Activated naive CD8-positive, alpha-beta T cell treated with anti-CD3 and anti-CD28 coated beads, Interleukin-2, amount 10 ng/mL, durations not matched to agents 7 days and 5 days (primary cell): ENCODE measurements around the gene FAM13B. TPM values are rescaled to one million over a fixed set of nuclear protein-coding genes. Genes with fewer than 3 reads are reported as not detected.

Source experiments
- ATAC-seq: fragments of 150-1000 bp; cut with Tn5 transposase; one replicate; pipeline ENCODE4 v1.10.0; 2021; ENCODE audit warnings: low read depth, moderate library complexity
- POLR2A ChIA-PET: fragments of 350-600 bp; sonication (Branson Sonifier 250); formaldehyde crosslinking; loops from one replicate; lab custom pipeline; 2021; ENCODE audit warnings: antibody characterized with exemption; lab: Charles Lee
- DNase-seq: peaks from one replicate; pipeline ENCODE4 v3.0.0; 2021
- H3K27ac Mint-ChIP-seq: one replicate; pipeline ENCODE4 v1.8.0; 2022; ENCODE audit warnings: mild to moderate bottlenecking, mixed read lengths
- H3K27me3 Mint-ChIP-seq: one replicate; pipeline ENCODE4 v1.8.0; 2022; ENCODE audit warnings: mild to moderate bottlenecking, moderate library complexity, mixed read lengths
- H3K36me3 Mint-ChIP-seq: one replicate; pipeline ENCODE4 v1.8.0; 2021; ENCODE audit warnings: mild to moderate bottlenecking, mixed read lengths
- H3K4me1 Mint-ChIP-seq: one replicate; pipeline ENCODE4 v1.8.0; 2021; ENCODE audit warnings: mixed read lengths
- H3K4me3 Mint-ChIP-seq: one replicate; pipeline ENCODE4 v1.8.0; 2022; ENCODE audit warnings: mild to moderate bottlenecking, moderate library complexity, mixed read lengths
- H3K9me3 Mint-ChIP-seq: one replicate; pipeline ENCODE4 v1.8.0; 2021; ENCODE audit warnings: mixed read lengths
- total RNA-seq, 2 experiments: library from RNA; stranded (reverse); gene quantifications; one replicate each; pipeline ENCODE4 v1.2.3, GENCODE V29; 2021

The FAM13B gene
- total RNA-seq, 2 experiments from 2014 or later: 44.8 to 48.7 TPM

DNA sequence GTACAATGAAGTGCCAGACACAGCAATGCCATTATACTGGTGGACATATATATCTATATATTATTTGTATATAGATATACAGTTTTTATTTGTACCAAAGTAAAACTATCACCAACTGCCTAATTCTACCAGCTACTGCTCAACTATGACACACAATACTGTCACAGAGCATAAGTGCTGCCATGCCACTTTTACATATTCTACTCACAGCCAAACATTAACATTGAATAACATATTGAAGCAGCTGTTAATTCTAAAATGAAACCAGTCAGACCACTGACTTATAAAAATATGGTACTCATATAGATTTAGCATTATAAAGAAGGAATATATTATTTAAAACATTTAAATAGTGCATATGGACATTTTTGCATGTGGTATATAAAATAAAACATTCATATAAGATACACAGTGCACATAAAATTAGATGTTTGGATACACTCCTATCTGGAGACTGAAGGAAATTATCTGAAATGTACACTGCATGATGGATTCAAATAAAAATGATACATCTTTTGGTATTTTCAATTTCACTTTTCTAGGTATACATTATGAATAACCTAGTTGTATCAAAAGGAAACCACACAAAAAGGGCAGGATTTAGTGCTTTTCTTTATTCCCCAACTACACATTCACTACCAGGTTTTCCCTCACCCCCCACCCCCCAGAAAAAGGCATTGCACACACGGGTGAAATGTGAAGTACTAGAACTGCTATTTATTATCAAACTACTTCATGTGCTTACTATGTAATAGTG is 94.7 kb downstream of the FAM13B start:
- H3K9me3 Mint-ChIP-seq: no peaks in the 10 kb centered on the region
- no peak for DNase-seq
- H3K27me3 Mint-ChIP-seq: no peaks in the 10 kb centered on the region
- no peak overlapping the region for H3K4me3 Mint-ChIP-seq
- POLR2A ChIA-PET: interaction anchor here (0.7 kb wide), 1 partner anchor 824 kb away, joined by 3 read pairs; no protein-coding TSS in a partner anchor
- no peak overlapping the region for H3K27ac Mint-ChIP-seq
- peaks cover 38% of the 10 kb centered on the region for H3K36me3 Mint-ChIP-seq
- peaks cover 4% of the 10 kb centered on the region for H3K4me1 Mint-ChIP-seq
- ATAC-seq: no peak

DNA sequence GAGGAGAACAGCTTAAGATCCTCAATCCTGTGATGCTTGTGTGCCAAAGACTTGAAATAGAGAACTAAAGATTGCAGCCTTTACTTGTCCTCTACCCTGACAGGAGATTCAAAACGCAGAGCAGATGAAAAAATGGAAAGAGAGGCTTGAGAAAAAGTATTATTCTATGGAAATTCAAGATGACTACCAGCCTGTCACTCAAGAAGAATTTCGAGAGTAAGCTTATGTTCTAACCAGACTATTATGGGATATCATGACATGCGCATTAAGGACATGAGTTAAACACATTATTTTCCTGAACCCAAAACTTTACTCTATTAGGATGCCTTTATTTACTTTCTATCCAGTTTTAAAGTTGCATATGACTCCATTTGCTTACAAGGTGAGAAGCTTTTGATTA is 97.2 kb downstream of the FAM13B start:
- Mint-ChIP-seq H3K4me1 (peaks cover 4% of the 10 kb centered on the region), H3K9me3 (no peaks in the 10 kb centered on the region), H3K27ac (no peak overlapping the region), H3K4me3 (no peak overlapping the region), H3K36me3 (peaks cover 29% of the 10 kb centered on the region), H3K27me3 (no peaks in the 10 kb centered on the region)
- ATAC-seq (no peak), DNase-seq (no peak)
- POLR2A ChIA-PET: no interaction called here

DNA sequence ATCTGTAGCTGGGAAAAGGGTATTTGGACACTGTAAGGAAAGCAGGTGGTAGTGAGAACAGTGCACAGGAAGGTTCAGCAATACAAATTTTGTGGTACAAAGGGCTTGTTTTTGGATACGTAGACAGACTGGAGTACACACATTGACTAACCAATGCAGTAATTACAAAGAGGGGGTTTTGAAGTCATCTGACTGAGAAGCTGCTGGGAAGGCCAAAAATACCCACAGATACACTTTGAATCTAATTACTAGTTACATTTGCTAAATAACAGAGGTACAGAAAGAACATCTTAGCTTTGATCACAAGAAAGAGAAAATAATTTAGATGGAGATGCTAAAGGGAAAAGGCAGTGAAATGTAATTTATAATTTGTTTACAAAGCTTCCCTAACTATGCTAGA is 97.7 kb downstream of the FAM13B start:
- peaks cover 4% of the 10 kb centered on the region for H3K4me1 Mint-ChIP-seq
- no peaks in the 10 kb centered on the region for H3K9me3 Mint-ChIP-seq
- H3K27me3 Mint-ChIP-seq: no peaks in the 10 kb centered on the region
- ATAC-seq: no peak
- no peak for DNase-seq
- H3K27ac Mint-ChIP-seq: no peak overlapping the region
- peaks cover 27% of the 10 kb centered on the region for H3K36me3 Mint-ChIP-seq
- POLR2A ChIA-PET: no interaction called here
- H3K4me3 Mint-ChIP-seq: no peak overlapping the region

DNA sequence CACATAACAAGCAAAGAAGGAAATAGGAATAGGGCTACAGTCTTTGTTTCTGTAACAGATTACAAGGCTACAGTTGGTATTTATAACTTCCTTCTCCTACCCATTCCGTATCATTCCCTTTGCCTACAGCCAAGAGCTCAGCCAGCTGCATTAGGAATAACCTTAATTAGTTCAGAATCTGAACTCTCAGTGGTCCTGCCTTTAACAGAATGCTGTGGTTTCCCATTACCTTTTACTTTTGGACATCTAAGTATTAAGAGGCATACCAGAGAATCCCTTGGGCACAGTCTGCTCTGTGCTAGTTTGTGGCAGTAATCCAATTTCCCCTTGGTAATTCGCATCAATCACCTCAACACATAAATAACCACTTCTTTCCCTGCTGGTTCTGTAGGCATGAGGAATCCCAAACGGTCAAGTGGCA is 99.4 kb downstream of the FAM13B start:
- Mint-ChIP-seq H3K4me3 (no peak overlapping the region), H3K36me3 (peaks cover 18% of the 10 kb centered on the region), H3K9me3 (no peaks in the 10 kb centered on the region), H3K27ac (no peak overlapping the region), H3K4me1 (peaks cover 2% of the 10 kb centered on the region), H3K27me3 (no peaks in the 10 kb centered on the region)
- POLR2A ChIA-PET: no interaction called here
- DNase-seq: no peak
- no peak for ATAC-seq

DNA sequence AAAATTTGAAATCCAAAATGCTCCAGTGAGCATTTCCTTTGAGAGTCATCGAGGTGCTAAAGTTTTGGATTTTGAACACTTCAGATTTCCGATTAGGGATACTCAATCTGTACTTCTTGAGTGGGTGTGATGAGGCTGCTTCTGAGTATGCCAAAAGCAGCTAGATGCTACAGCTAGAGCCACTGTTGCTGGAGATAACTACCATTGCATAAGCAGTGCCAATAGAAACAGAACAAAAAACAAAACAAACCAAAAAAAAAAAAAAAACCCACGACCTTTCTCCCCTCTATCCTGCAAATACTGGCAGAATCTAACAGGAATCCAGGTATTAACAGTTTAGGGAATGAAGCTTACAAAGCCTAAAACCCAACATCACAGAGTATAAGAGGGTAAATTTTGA is 100.1 kb downstream of the FAM13B start:
- no peaks in the 10 kb centered on the region for H3K27me3 Mint-ChIP-seq
- DNase-seq (no peak), ATAC-seq (no peak)
- H3K4me3 Mint-ChIP-seq: no peak overlapping the region
- peaks cover 2% of the 10 kb centered on the region for H3K4me1 Mint-ChIP-seq
- H3K27ac Mint-ChIP-seq: no peak overlapping the region
- POLR2A ChIA-PET: no interaction called here
- H3K9me3 Mint-ChIP-seq: no peaks in the 10 kb centered on the region
- peaks cover 18% of the 10 kb centered on the region for H3K36me3 Mint-ChIP-seq

DNA sequence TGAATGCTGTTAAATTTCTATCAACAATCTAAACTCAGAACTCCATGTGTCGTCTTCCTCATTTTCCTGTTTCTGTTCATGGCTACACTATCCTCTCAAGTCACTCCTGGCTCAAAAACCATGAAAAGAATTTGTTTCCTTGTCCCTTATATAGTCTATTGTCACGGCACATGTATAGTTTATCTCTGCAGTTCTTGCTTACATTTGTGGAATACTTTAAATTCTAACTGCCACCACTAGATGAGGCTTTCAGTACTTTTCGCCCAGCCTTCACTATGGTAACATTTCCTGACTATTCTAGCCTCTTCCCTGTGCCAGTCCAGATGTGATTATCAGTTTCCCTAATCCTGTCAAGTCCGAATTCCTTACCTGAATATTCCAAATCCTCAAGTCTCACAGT is 109.0 kb downstream of the FAM13B start:
- peaks cover under 1% of the 10 kb centered on the region for H3K4me1 Mint-ChIP-seq
- H3K27ac Mint-ChIP-seq: no peak overlapping the region
- ATAC-seq (no peak), DNase-seq (no peak)
- no peaks in the 10 kb centered on the region for H3K9me3 Mint-ChIP-seq
- no peak overlapping the region for H3K4me3 Mint-ChIP-seq
- H3K36me3 Mint-ChIP-seq: peaks cover 2% of the 10 kb centered on the region
- no peaks in the 10 kb centered on the region for H3K27me3 Mint-ChIP-seq
- POLR2A ChIA-PET: no interaction called here

DNA sequence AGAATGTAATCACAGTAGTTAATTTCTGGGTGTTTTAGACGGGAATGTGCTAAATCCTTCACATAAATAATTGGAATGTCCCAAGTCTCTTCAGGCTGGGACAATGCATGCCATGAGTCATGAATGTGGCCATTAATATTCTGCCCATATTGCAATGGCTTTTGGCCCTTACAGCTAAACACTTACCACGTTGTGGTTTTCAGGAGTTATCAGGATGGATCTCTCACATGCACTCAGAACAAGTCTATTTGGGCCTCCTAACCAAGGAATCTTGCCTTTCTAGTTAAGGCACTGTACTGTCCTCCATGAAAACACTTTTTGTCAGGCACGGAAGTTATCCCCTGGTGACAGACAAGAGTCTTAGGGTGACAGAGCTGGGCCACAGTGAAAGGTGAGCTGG is 110.9 kb downstream of the FAM13B start:
- ATAC-seq (no peak), DNase-seq (no peak)
- Mint-ChIP-seq H3K4me1 (no peaks in the 10 kb centered on the region), H3K27me3 (no peaks in the 10 kb centered on the region), H3K9me3 (peaks cover under 1% of the 10 kb centered on the region), H3K36me3 (peaks cover 4% of the 10 kb centered on the region), H3K27ac (no peak overlapping the region), H3K4me3 (no peak overlapping the region)
- POLR2A ChIA-PET: no interaction called here

DNA sequence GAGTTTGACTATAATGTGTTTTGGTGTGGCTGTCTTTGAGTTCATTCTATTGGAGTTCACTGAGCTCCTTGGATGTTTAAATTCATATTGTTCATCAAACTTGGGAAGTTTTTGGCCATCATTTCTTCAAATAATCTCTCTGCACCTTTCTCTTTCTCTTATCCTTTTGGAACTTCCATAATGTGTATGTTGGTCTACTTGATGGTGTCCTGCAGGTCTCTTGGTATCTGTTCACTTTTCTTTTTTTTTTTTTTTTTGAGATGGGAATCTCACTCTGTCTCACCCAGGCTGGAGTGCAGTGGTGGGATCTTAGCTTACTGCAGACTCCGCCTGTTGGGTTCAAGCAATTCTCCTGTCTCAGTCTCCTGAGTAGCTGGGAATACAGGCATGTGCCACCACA is 116.0 kb downstream of the FAM13B start:
- H3K27me3 Mint-ChIP-seq: peaks cover 4% of the 10 kb centered on the region
- H3K4me3 Mint-ChIP-seq: no peak overlapping the region
- DNase-seq: no peak
- no peak overlapping the region for H3K27ac Mint-ChIP-seq
- peaks cover 6% of the 10 kb centered on the region for H3K9me3 Mint-ChIP-seq
- POLR2A ChIA-PET: interaction anchor here (0.7 kb wide), 1 partner anchor 98 kb away, joined by 4 read pairs; no protein-coding TSS in a partner anchor
- no peaks in the 10 kb centered on the region for H3K4me1 Mint-ChIP-seq
- peaks cover 4% of the 10 kb centered on the region for H3K36me3 Mint-ChIP-seq
- no peak for ATAC-seq

DNA sequence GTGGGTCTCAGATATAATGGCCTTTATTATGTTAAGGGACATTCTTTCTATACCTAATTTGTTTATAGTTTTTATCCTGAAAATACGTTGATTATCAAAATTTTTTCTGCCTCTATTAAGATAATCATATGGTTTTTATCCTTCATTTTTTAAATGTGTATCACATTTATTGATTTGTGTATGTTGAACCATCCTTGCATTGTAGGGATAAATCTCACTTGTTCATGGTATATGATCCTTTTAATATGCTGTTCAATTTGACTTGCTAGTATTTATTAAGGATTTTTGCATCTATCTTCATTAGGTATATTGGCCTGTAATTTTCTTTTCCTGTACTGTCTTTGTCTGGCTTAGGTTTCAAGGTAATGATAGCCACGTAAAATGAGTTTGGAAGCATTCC is 118.1 kb downstream of the FAM13B start:
- H3K27me3 Mint-ChIP-seq: peaks cover 11% of the 10 kb centered on the region
- H3K27ac Mint-ChIP-seq: no peak overlapping the region
- POLR2A ChIA-PET: no interaction called here
- H3K9me3 Mint-ChIP-seq: peaks cover 6% of the 10 kb centered on the region
- H3K36me3 Mint-ChIP-seq: peaks cover 4% of the 10 kb centered on the region
- H3K4me1 Mint-ChIP-seq: no peaks in the 10 kb centered on the region
- H3K4me3 Mint-ChIP-seq: no peak overlapping the region
- ATAC-seq (no peak), DNase-seq (no peak)

DNA sequence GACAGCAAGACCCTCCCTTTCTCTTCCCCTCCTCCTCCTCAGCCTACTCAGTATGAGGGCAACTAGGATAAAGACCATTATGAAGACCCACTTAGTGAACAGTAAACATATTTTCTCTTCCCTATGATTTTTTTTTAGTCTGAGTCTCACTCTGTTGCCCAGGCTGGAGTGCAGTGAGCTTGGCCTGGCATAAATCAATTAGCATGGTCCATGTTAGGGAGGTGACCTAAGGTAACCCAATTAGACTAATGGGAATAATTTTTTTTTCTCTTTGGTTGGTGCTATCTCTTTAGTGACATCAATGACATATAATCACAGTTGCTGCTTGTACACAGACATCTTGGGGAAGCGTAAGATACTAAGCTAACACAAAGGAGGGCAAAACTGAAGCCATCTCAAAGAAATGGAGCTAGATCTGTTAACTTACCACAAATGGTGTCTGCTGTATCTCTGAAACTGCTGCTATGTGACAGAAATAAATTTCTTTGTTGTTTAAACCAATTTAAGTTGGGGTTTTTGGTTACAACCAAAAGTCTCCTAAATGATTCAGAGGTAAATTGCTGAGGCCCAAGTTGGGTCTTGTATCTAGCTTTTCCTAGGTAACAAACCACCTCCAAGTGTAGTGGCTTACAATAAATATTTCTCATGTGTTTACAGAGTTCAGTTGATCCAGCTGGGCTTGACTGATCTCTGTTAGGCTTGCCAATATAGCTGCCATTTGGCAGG is 130.3 kb downstream of the FAM13B start:
- ATAC-seq (no peak), DNase-seq (no peak)
- Mint-ChIP-seq H3K9me3 (no peaks in the 10 kb centered on the region), H3K27me3 (peaks cover 5% of the 10 kb centered on the region), H3K27ac (no peak overlapping the region), H3K4me3 (no peak overlapping the region), H3K4me1 (no peaks in the 10 kb centered on the region), H3K36me3 (no peaks in the 10 kb centered on the region)
- POLR2A ChIA-PET: interaction anchor here (0.6 to 1.0 kb wide), 2 partner anchors 14 to 73 kb away, joined by 3 read pairs; partner anchors contain the start of gene PKD2L2

DNA sequence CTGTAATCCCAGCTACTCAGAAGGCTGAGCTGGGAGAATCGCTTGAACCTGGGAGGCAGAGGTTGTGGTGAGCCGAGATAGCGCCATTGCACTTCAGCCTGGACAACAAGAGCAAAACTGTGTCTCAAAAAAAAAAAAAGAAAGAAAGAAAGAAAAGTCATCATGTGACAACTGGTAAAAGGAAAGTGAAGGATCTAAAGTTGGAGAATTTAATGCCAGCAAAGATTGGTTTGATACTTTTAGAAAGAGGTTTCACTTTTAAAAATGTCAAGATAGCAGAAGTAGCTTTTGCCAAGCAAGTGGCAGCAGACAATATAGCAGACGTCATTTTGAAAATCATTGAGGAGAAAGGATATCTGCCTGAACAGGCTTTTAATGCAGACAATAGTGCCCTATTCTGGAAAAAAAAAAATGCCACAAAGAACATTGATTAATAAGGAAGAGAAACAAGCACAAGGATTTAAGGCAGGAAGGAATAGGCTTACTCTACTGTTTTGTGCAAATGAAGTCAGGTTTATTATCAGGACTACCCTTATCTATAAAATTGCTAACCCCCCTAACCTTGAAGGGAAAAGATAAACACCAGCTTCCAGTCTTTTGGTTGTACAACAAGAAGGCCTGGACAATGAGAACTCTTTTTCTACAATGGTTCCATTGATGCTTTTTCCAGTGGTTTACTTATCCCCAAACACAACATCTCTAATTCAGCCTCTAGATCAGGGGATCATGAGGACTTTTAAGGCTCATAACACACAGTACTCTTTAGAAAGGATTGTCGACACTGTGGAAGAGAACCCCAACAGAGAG is 131.7 kb downstream of the FAM13B start:
- POLR2A ChIA-PET: interaction anchor here (1.0 kb wide), 1 partner anchor 12 kb away, joined by 3 read pairs; the partner anchor contains the start of gene PKD2L2
- no peaks in the 10 kb centered on the region for H3K4me1 Mint-ChIP-seq
- H3K27ac Mint-ChIP-seq: no peak overlapping the region
- no peak for DNase-seq
- ATAC-seq: no peak
- peaks cover 5% of the 10 kb centered on the region for H3K27me3 Mint-ChIP-seq
- no peak overlapping the region for H3K4me3 Mint-ChIP-seq
- no peaks in the 10 kb centered on the region for H3K36me3 Mint-ChIP-seq
- H3K9me3 Mint-ChIP-seq: no peaks in the 10 kb centered on the region

DNA sequence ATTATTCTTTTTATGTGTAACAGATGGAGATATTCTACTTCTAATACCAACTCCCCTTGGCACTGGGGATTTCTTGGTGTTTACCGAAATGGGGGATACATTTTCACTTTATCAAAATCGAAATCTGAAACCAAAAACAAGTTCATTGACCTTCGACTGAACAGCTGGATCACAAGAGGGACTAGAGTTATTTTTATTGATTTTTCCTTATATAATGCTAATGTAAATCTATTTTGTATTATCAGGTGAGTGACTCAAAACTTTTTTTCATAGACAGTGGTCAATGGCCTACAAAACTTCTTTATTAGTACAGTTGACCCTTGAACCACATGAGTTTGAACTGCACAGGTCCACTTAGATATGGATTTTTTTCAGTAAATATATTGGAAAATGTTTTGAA is 133.4 kb downstream of the FAM13B start:
- POLR2A ChIA-PET: no interaction called here
- Mint-ChIP-seq H3K27ac (no peak overlapping the region), H3K4me3 (no peak overlapping the region), H3K4me1 (no peaks in the 10 kb centered on the region), H3K9me3 (no peaks in the 10 kb centered on the region), H3K36me3 (no peaks in the 10 kb centered on the region), H3K27me3 (peaks cover 2% of the 10 kb centered on the region)
- no peak for DNase-seq
- ATAC-seq: no peak

DNA sequence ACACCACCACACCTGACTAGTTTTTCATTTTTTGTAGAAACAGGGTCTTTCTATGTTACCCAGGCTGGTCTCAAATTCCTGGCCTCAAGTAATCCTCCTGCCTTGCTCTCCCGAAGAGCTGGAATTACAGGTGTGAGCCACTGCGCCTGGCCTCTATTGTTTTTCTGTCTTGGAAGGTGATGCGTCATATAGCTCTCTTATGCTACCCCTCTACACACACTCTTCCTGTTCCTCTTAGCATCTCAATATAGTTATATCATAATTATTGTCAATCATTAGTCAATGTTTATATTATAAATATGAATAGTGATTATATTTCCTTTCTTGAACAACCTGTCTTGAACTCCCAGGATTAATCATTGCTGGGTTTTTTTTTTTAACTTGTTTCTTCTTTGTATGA is 136.3 kb downstream of the FAM13B start:
- no peak overlapping the region for H3K4me3 Mint-ChIP-seq
- H3K9me3 Mint-ChIP-seq: no peaks in the 10 kb centered on the region
- H3K27ac Mint-ChIP-seq: no peak overlapping the region
- H3K36me3 Mint-ChIP-seq: no peaks in the 10 kb centered on the region
- H3K27me3 Mint-ChIP-seq: peaks cover 2% of the 10 kb centered on the region
- DNase-seq (no peak), ATAC-seq (no peak)
- POLR2A ChIA-PET: no interaction called here
- peaks cover 4% of the 10 kb centered on the region for H3K4me1 Mint-ChIP-seq
